Uterus (tissue), 4 donors: ENCODE results near the gene SLC6A9. TPM values are rescaled to one million over a fixed set of nuclear protein-coding genes. Genes with fewer than 3 reads are reported as not detected.

Source experiments
- DNase-seq, 2 donors: peaks; one replicate each; pipeline ENCODE4 v3.0.0-alpha.2; 2019 to 2020
- H3K27ac ChIP-seq, 2 donors: fragments of 200-600 bp; sonication (generic); 1 replicate in 1 of 2; 2 replicates in 1 of 2; pipeline ENCODE4 v1.5.1; 2016 to 2018
- H3K27me3 ChIP-seq, 2 donors: fragments of 200-600 bp; sonication (generic); one replicate each; pipeline ENCODE4 v1.5.1; 2018 to 2019; ENCODE audit warnings: control low read depth in 1 of 2
- H3K36me3 ChIP-seq, 2 donors: fragments of 200-600 bp; sonication (generic); one replicate each; pipeline ENCODE4 v1.5.1; 2019; ENCODE audit warnings: control low read depth in 1 of 2
- H3K4me1 ChIP-seq, 2 donors: fragments of 200-600 bp; sonication (generic); one replicate each; pipeline ENCODE4 v1.5.1; 2018 to 2019; ENCODE audit warnings: control low read depth in 1 of 2
- H3K4me3 ChIP-seq, 2 donors: fragments of 200-600 bp; sonication (generic); 1 replicate in 1 of 2; 2 replicates in 1 of 2; pipeline ENCODE4 v1.5.1; 2018 to 2019; ENCODE audit warnings: mild to moderate bottlenecking in 1 of 2
- H3K9me3 ChIP-seq, 2 donors: fragments of 200-600 bp; sonication (generic); one replicate each; pipeline ENCODE4 v1.5.1; 2019; ENCODE audit warnings: control low read depth in 1 of 2
- POLR2A ChIP-seq, 2 donors: fragments of 450-650 bp; IDR thresholded peaks; one replicate each; pipeline ENCODE4 v1.6.1; 2016; ENCODE audit warnings: antibody characterized with exemption in 2 of 2, mild to moderate bottlenecking in 1 of 2, moderate library complexity in 1 of 2
- intact Hi-C: fragments of 100-400 bp; cut with DNase I; formaldehyde crosslinking; loops from one replicate; pipeline ENCODE4 v1.15.1; 2023; ENCODE audit warnings: low total_unique reads
- total RNA-seq, 4 donors: library from RNA; depleted of rRNA in 3 of 4; stranded (reverse); fragments of >200 nt in 3 of 4; gene quantifications; one replicate each; pipeline versions ENCODE4 v1.1.0 to v1.2.4, GENCODE V29; 2014 to 2023
- TF ChIP-seq, protein P1 (sequence below), 4 experiments: fragments of 200-600 bp in 2 of 4; fragments of 450-650 bp in 2 of 4; sonication (generic) in 2 of 4; IDR thresholded peaks; one replicate each; pipeline ENCODE4 v1.5.1; 2016 to 2019; ENCODE audit warnings: antibody characterized with exemption in 4 of 4, mild to moderate bottlenecking in 2 of 4, moderate library complexity in 1 of 4
- donor health status: DM: yes; HTN: yes; CAD: no.

SLC6A9 gene
- total RNA-seq, 4 donors from 2014 or later, result 4.6 to 30.9 (median 17.4) TPM

GRCh38 chr1:44074415-44074814 lies 43.2 kb upstream of the SLC6A9 start:
- H3K9me3 ChIP-seq, result no peaks in the 10 kb centered on the region
- TF ChIP-seq, protein P1, sequence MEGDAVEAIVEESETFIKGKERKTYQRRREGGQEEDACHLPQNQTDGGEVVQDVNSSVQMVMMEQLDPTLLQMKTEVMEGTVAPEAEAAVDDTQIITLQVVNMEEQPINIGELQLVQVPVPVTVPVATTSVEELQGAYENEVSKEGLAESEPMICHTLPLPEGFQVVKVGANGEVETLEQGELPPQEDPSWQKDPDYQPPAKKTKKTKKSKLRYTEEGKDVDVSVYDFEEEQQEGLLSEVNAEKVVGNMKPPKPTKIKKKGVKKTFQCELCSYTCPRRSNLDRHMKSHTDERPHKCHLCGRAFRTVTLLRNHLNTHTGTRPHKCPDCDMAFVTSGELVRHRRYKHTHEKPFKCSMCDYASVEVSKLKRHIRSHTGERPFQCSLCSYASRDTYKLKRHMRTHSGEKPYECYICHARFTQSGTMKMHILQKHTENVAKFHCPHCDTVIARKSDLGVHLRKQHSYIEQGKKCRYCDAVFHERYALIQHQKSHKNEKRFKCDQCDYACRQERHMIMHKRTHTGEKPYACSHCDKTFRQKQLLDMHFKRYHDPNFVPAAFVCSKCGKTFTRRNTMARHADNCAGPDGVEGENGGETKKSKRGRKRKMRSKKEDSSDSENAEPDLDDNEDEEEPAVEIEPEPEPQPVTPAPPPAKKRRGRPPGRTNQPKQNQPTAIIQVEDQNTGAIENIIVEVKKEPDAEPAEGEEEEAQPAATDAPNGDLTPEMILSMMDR (IDR thresholded peaks at IDR 0.05), result no peak
- no peak for TF ChIP-seq POLR2A (IDR thresholded peaks at IDR 0.05)
- no peaks in the 10 kb centered on the region for H3K36me3 ChIP-seq
- intact Hi-C loops, result no loop called here
- no peaks in the 10 kb centered on the region for H3K4me1 ChIP-seq
- H3K4me3 ChIP-seq, result no peak overlapping the region
- no peak for DNase-seq
- no peak overlapping the region for H3K27ac ChIP-seq
- H3K27me3 ChIP-seq, result no peaks in the 10 kb centered on the region

- Histone ChIP-seq H3K27ac (no peak overlapping the region), H3K27me3 (no peaks in the 10 kb centered on the region), H3K4me1 (no peaks in the 10 kb centered on the region), H3K36me3 (no peaks in the 10 kb centered on the region), H3K9me3 (no peaks in the 10 kb centered on the region), H3K4me3 (no peak overlapping the region)
- no peak for TF ChIP-seq POLR2A (IDR thresholded peaks at IDR 0.05)
- TF ChIP-seq, protein P1 (IDR thresholded peaks at IDR 0.05), result no peak
- intact Hi-C loops, result no loop called here
- no peak for DNase-seq
Observed at GRCh38 chr1:44073528-44073927, 42.3 kb upstream of the SLC6A9 start.

DNA sequence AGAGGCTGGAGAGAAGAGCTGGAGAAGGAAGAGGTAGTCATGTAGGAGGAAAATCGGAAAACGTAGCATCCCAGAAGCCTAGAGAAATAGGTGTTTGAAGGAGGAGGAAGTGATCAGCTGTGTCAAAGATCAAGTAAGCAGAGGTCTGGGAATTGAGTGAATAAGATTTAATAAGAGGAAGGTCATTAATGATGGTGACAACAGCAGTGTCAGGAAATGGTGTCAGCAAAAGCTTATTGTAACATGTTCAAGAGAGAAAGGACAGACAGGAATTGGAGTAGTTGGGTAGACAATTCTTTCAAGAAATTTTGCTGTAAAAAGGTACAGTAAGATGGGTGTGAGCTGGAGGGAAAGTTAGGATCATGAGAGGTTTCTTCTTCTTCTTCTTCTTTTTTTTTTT lies 41.6 kb upstream of the SLC6A9 start:
- intact Hi-C loops, result no loop called here
- Histone ChIP-seq H3K27ac (no peak overlapping the region), H3K4me3 (no peak overlapping the region), H3K9me3 (no peaks in the 10 kb centered on the region), H3K36me3 (no peaks in the 10 kb centered on the region), H3K27me3 (no peaks in the 10 kb centered on the region), H3K4me1 (no peaks in the 10 kb centered on the region)
- TF ChIP-seq, protein P1 (IDR thresholded peaks at IDR 0.05), result no peak
- TF ChIP-seq POLR2A (IDR thresholded peaks at IDR 0.05), result no peak
- DNase-seq, result no peak

DNA sequence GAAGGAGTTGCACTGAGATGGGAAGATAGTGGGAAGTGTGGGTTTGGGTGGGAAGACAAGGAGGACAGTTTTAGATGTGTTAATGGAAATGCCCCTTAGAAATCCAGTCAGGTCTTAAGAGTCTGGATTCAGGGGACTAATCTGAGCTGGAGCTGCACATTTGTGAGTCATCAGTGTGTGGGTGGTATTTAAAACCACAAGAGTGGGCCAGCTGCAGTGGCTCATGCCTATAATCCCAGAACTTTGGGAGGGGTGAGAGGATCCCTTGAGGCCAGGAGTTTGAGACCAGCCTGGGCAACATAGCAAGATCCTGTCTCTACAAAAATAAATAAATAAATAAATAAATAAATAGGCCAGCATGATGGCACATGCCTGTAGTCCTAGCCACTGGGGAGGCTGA lies 40.9 kb upstream of the SLC6A9 start:
- intact Hi-C loops, result no loop called here
- H3K27ac ChIP-seq, result no peak overlapping the region
- H3K4me3 ChIP-seq, result no peak overlapping the region
- H3K4me1 ChIP-seq, result no peaks in the 10 kb centered on the region
- no peaks in the 10 kb centered on the region for H3K27me3 ChIP-seq
- H3K9me3 ChIP-seq, result no peaks in the 10 kb centered on the region
- no peak for TF ChIP-seq POLR2A (IDR thresholded peaks at IDR 0.05)
- TF ChIP-seq, protein P1 (IDR thresholded peaks at IDR 0.05), result no peak
- H3K36me3 ChIP-seq, result no peaks in the 10 kb centered on the region
- DNase-seq, result no peak

GRCh38 chr1:44071461-44071860 lies 40.2 kb upstream of the SLC6A9 start:
- TF ChIP-seq POLR2A (IDR thresholded peaks at IDR 0.05), result no peak
- TF ChIP-seq, protein P1 (IDR thresholded peaks at IDR 0.05), result no peak
- Histone ChIP-seq H3K36me3 (no peaks in the 10 kb centered on the region), H3K4me1 (no peaks in the 10 kb centered on the region), H3K4me3 (no peak overlapping the region), H3K9me3 (no peaks in the 10 kb centered on the region), H3K27me3 (no peaks in the 10 kb centered on the region), H3K27ac (no peak overlapping the region)
- DNase-seq, result no peak
- intact Hi-C loops, result no loop called here
